GM12878 (cell line): ENCODE measurements around the gene CDCP2. TPM values are rescaled to one million over a fixed set of nuclear protein-coding genes. Genes with fewer than 3 reads are reported as not detected.
"Not testable (repeated sequence)": the region's sequence is repeated elsewhere in the genome, so short reads cannot be mapped to it uniquely, and the experiment has no call there.

Experiments
- ATAC-seq: fragments of 200-7000 bp; cut with Tn5 transposase; 3 replicates; pipeline ENCODE4 v1.9.1; 2020; ENCODE audit warnings: mild to moderate bottlenecking, moderate library complexity
- BruUV-seq: library from RNA; stranded (reverse); fragments of 400-500 nt; replicated peaks from 2 replicates; lab custom pipeline; 2021; lab: Mats Ljungman, UMichigan
- CTCF ChIA-PET: fragments of 300-600 bp; sonication (Branson Sonifier 250); formaldehyde crosslinking; extraction: SDS; loops from one replicate; lab custom pipeline; 2021; ENCODE audit warnings: inconsistent platforms; lab: Yijun Ruan, JAX
- POLR2A ChIA-PET: fragments of 350-600 bp; formaldehyde crosslinking; extraction: SDS; loops from one replicate; lab custom pipeline; 2021; ENCODE audit warnings: inconsistent platforms; lab: Charles Lee
- RAD21 ChIA-PET: fragments of 300-600 bp; sonication (Branson Sonifier 250); formaldehyde crosslinking; loops from one replicate; lab custom pipeline; 2023; ENCODE audit warnings: antibody characterized with exemption; ENCODE audit not compliant: unreplicated experiment; lab: Charles Lee
- SMC1A ChIA-PET: fragments of 300-600 bp; sonication (Branson Sonifier 250); formaldehyde crosslinking; loops from one replicate; lab custom pipeline; 2023; ENCODE audit not compliant: unreplicated experiment, uncharacterized antibody; lab: Charles Lee
- DNase-seq: peaks from one replicate; pipeline ENCODE4 v3.0.0-alpha.2; 2011; ENCODE audit warnings: low read depth, low spot score
- FAIRE-seq: peaks from 3 replicates; lab custom pipeline; 2011; peaks lifted over from hg19 to GRCh38; lab: Jason Lieb, UNC
- H2AFZ ChIP-seq: 2 replicates; pipeline ENCODE4 v1.6.0; 2011; ENCODE audit warnings: low read depth, low read length, control low read depth; ENCODE audit not compliant: control insufficient read depth
- H3K27ac ChIP-seq: 2 replicates; pipeline ENCODE4 v1.5.1; 2011; ENCODE audit warnings: control low read depth; ENCODE audit not compliant: control insufficient read depth, insufficient read depth
- H3K27me3 ChIP-seq, 2 experiments: replicated peaks in 1 of 2; 2 replicates each; pipeline versions ENCODE4 v1.6.0 to v1.6.1; 2011; ENCODE audit warnings: low read length in 1 of 2; ENCODE audit not compliant: control insufficient read depth in 2 of 2, insufficient read depth in 2 of 2
- H3K36me3 ChIP-seq, 2 experiments: 2 replicates each; pipeline ENCODE4 v1.5.1; 2011; ENCODE audit warnings: low read length in 1 of 2; ENCODE audit not compliant: control insufficient read depth in 2 of 2, insufficient read depth in 2 of 2
- H3K4me1 ChIP-seq: 2 replicates; pipeline ENCODE4 v1.6.1; 2011; ENCODE audit warnings: mild to moderate bottlenecking, low read length, moderate library complexity, mixed read lengths; ENCODE audit not compliant: control insufficient read depth, insufficient read depth
- H3K4me2 ChIP-seq: 2 replicates; pipeline ENCODE4 v1.6.0; 2011; ENCODE audit warnings: control low read depth; ENCODE audit not compliant: control insufficient read depth, insufficient read depth
- H3K4me3 ChIP-seq: fragments of 200-600 bp; sonication (generic); 2 replicates; pipeline ENCODE4 v1.5.1; 2016
- H3K79me2 ChIP-seq: 2 replicates; pipeline ENCODE4 v1.6.0; 2011; ENCODE audit warnings: low read length; ENCODE audit not compliant: control insufficient read depth, insufficient read depth
- H3K9ac ChIP-seq: 2 replicates; pipeline ENCODE4 v1.8.0; 2011; ENCODE audit warnings: low read length, control low read depth, mixed read lengths; ENCODE audit not compliant: control insufficient read depth, insufficient read depth
- H3K9me3 ChIP-seq: replicated peaks from 3 replicates; pipeline ENCODE4 v1.5.1; 2011; ENCODE audit warnings: mild to moderate bottlenecking, low read length; ENCODE audit not compliant: control insufficient read depth, insufficient read depth
- H4K20me1 ChIP-seq: 2 replicates; pipeline ENCODE4 v1.6.0; 2011; ENCODE audit not compliant: control insufficient read depth, insufficient read depth
- CBFB ChIP-seq: IDR thresholded peaks from 2 replicates; pipeline ENCODE4 v1.6.1; 2016; ENCODE audit warnings: antibody characterized with exemption, low read depth
- CHD1 ChIP-seq: IDR thresholded peaks from 2 replicates; pipeline ENCODE4 v1.6.1; 2012; ENCODE audit warnings: low read depth, low read length, improper control_type of control experiment
- CHD4 ChIP-seq: fragments of 200-600 bp; sonication (generic); IDR thresholded peaks from 2 replicates; pipeline ENCODE4 v1.6.1; 2016; ENCODE audit warnings: mild to moderate bottlenecking
- DPF2 ChIP-seq: fragments of 450-650 bp; IDR thresholded peaks from 2 replicates; pipeline ENCODE4 v1.6.1; 2017; ENCODE audit warnings: mild to moderate bottlenecking
- EP300 ChIP-seq, 2 experiments: fragments of 150-350 bp in 1 of 2; IDR thresholded peaks; 2 replicates each; pipeline ENCODE4 v1.6.1; 2011 to 2012; ENCODE audit warnings: low read depth in 2 of 2, low read length in 2 of 2, borderline replicate concordance in 1 of 2, improper control_type of control experiment in 1 of 2, inconsistent platforms in 1 of 2; ENCODE audit not compliant: control insufficient read depth in 1 of 2
- ESRRA ChIP-seq: IDR thresholded peaks from 2 replicates; pipeline ENCODE4 v1.6.1; 2012; ENCODE audit warnings: mild to moderate bottlenecking, low read length, improper control_type of control experiment
- FOXM1 ChIP-seq: IDR thresholded peaks from 2 replicates; pipeline ENCODE4 v1.6.1; 2012; ENCODE audit warnings: low read depth, mild to moderate bottlenecking, inconsistent platforms, low read length, moderate library complexity
- GABPA ChIP-seq: IDR thresholded peaks from 2 replicates; pipeline ENCODE4 v1.6.1; 2014; ENCODE audit warnings: antibody characterized with exemption, low read depth, mild to moderate bottlenecking, inconsistent platforms
- HCFC1 ChIP-seq: fragments of 150-350 bp; IDR thresholded peaks from 2 replicates; pipeline ENCODE4 v1.6.1; 2014; ENCODE audit warnings: low read length
- IKZF2 ChIP-seq, 2 experiments: fragments of 450-650 bp; IDR thresholded peaks; 2 replicates each; pipeline ENCODE4 v1.6.1; 2017; ENCODE audit warnings: mild to moderate bottlenecking in 2 of 2, moderate library complexity in 2 of 2
- NRF1 ChIP-seq: conservative IDR thresholded peaks from 2 replicates; pipeline ENCODE4 v1.6.1; 2011; ENCODE audit warnings: mild to moderate bottlenecking, low read depth, low read length, improper control_type of control experiment
- PML ChIP-seq: IDR thresholded peaks from 2 replicates; pipeline ENCODE4 v1.6.1; 2012; ENCODE audit warnings: low read length, inconsistent platforms
- RB1 ChIP-seq: fragments of 450-650 bp; formaldehyde crosslinking; IDR thresholded peaks from 2 replicates; pipeline ENCODE4 v1.6.1; 2017; ENCODE audit warnings: mild to moderate bottlenecking, borderline replicate concordance
- SIX5 ChIP-seq: IDR thresholded peaks from 2 replicates; pipeline ENCODE4 v1.6.1; 2011; ENCODE audit warnings: mild to moderate bottlenecking, low read depth, low read length, moderate library complexity; ENCODE audit not compliant: severe bottlenecking
- SMAD1 ChIP-seq: fragments of 450-650 bp; IDR thresholded peaks from 2 replicates; pipeline ENCODE4 v1.6.1; 2018; ENCODE audit warnings: mild to moderate bottlenecking, low read depth; ENCODE audit not compliant: partially characterized antibody
- SMARCA5 ChIP-seq: fragments of 450-650 bp; IDR thresholded peaks from 2 replicates; pipeline ENCODE4 v1.6.1; 2017; ENCODE audit warnings: mild to moderate bottlenecking
- SREBF2 ChIP-seq: IDR thresholded peaks from 2 replicates; pipeline ENCODE4 v1.6.1; 2012; ENCODE audit warnings: mild to moderate bottlenecking, low read length
- STAT3 ChIP-seq: IDR thresholded peaks from 2 replicates; pipeline ENCODE4 v1.6.1; 2011; ENCODE audit warnings: low read depth, low read length, improper control_type of control experiment
- TCF3 ChIP-seq: IDR thresholded peaks from 2 replicates; pipeline ENCODE4 v1.6.1; 2012; ENCODE audit warnings: low read depth, mild to moderate bottlenecking, low read length, borderline replicate concordance; ENCODE audit not compliant: insufficient read depth
- WGBS: methylation state at CpG from one replicate; pipeline ENCODE4 v1.1.6; 2016; ENCODE audit warnings: low lambda C conversion rate; ENCODE audit not compliant: insufficient replicate concordance, insufficient coverage; ENCODE audit errors: missing lambda C conversion rate; 5-methylcytosine and 5-hydroxymethylcytosine counted together
- in situ Hi-C: fragments of 300-500 bp; cut with MboI; formaldehyde crosslinking; loops from 9 replicates; pipeline ENCODE4 v1.14.3; 2018; ENCODE audit warnings: mixed read lengths
- intact Hi-C: fragments of 100-400 bp; cut with micrococcal nuclease; formaldehyde crosslinking; loops from one replicate; pipeline ENCODE4 v1.14.2; 2022; ENCODE audit not compliant: unreplicated experiment
- polyA plus RNA-seq, 11 experiments: library from polyadenylated mRNA; depleted of rRNA in 4 of 11; unstranded in 6 of 11; stranded (reverse) in 5 of 11; fragments of >200 nt; fragmentation: Nextera tagmentation in 4 of 11; fragmentation: Illumina TruSeq in 1 of 11; extraction: Ambion mirVana in 4 of 11; extraction: Trizol in 1 of 11; gene quantifications; 1 replicate in 1 of 11; 2 replicates in 10 of 11; pipeline versions ENCODE4 v1.2.1 to v1.2.3, GENCODE V29; 2011 to 2016; ENCODE audit warnings: inconsistent platforms in 2 of 11, missing spikeins in 2 of 11, low read depth in 1 of 11
- total RNA-seq, 4 experiments: library from RNA; depleted of rRNA in 3 of 4; stranded (reverse); fragments of >200 nt in 3 of 4; fragmentation: Illumina TruSeq in 1 of 4; extraction: Trizol in 1 of 4; gene quantifications; 2 replicates each; pipeline versions ENCODE4 v1.2.1 to v1.2.3, GENCODE V29; 2013 to 2021

CDCP2 gene
- total and polyA plus RNA-seq, 10 of the 15 experiments (the other 5 are each of a cell fraction or from before 2014, with no cell fraction given): 0.06 TPM; not detected in 9

GRCh38 chr1:54105080-54105479 lies 47.7 kb downstream of the CDCP2 start:
- BruUV-seq: no TSS peak
- Histone ChIP-seq H3K27me3 (no peaks in the 10 kb centered on the region), H3K9ac (no peak overlapping the region), H2AFZ (no peak overlapping the region), H3K27ac (no peak overlapping the region), H3K9me3 (no peaks in the 10 kb centered on the region), H3K4me1 (no peaks in the 10 kb centered on the region), H3K79me2 (no peaks in the 10 kb centered on the region), H3K4me3 (no peak overlapping the region), H3K36me3 (no peaks in the 10 kb centered on the region; a peak in 1 of 4 replicates), H4K20me1 (no peaks in the 10 kb centered on the region), H3K4me2 (no peak overlapping the region)
- CTCF ChIA-PET: no interaction called here
- ATAC-seq: no peak
- POLR2A ChIA-PET: no interaction called here
- in situ Hi-C loops: no loop called here
- SMC1A ChIA-PET: interaction anchor here (1.3 kb wide), 1 partner anchor 18 kb away, joined by 3 read pairs; no protein-coding TSS in a partner anchor
- TF ChIP-seq EP300 (IDR thresholded peaks at IDR 0.05; ENCODE audit: borderline replicate concordance in 1 of 2, control insufficient read depth in 1 of 2, low read depth in 2 of 2, low read length in 2 of 2): no peak
- TF ChIP-seq HCFC1: no peak
- TF ChIP-seq PML: no peak
- no peak for TF ChIP-seq STAT3
- no peak for TF ChIP-seq CHD4
- no peak for TF ChIP-seq CBFB
- TF ChIP-seq IKZF2 (IDR thresholded peaks at IDR 0.05): no peak
- no peak for TF ChIP-seq NRF1
- no peak for TF ChIP-seq GABPA
- no peak for TF ChIP-seq SIX5
- TF ChIP-seq SMAD1: no peak
- TF ChIP-seq TCF3: no peak
- TF ChIP-seq SMARCA5: no peak
- TF ChIP-seq CHD1: no peak
- TF ChIP-seq SREBF2: no peak
- no peak for TF ChIP-seq RB1
- TF ChIP-seq DPF2: no peak
- no peak for TF ChIP-seq FOXM1
- no peak for TF ChIP-seq ESRRA
- RAD21 ChIA-PET: no interaction called here
- WGBS: 100% methylated on average over 1 of the region's 1 CpG
- FAIRE-seq: no peak
- no peak for DNase-seq
- intact Hi-C loops: no loop called here

GRCh38 chr1:54104613-54105012 lies 48.2 kb downstream of the CDCP2 start:
- BruUV-seq, CTCF ChIA-PET: not testable (repeated sequence)

More at GRCh38 chr1:54104613-54105012, 48.2 kb downstream of the CDCP2 start:
- H3K4me3 ChIP-seq, POLR2A ChIA-PET, H3K27ac ChIP-seq, H3K9me3 ChIP-seq, SMC1A ChIA-PET, intact Hi-C loops, H2AFZ ChIP-seq, H3K36me3 ChIP-seq, H3K9ac ChIP-seq, RAD21 ChIA-PET, H3K79me2 ChIP-seq, DNase-seq, ATAC-seq, FAIRE-seq, H3K4me1 ChIP-seq, in situ Hi-C loops, H3K27me3 ChIP-seq, H4K20me1 ChIP-seq, H3K4me2 ChIP-seq: not testable (repeated sequence)
- WGBS: 81% methylated on average over 9 of the region's 9 CpGs
